Lower leg skin (tissue), 4 donors: ENCODE data around the gene OGFR. TPM values are rescaled to one million over a fixed set of nuclear protein-coding genes. Genes with fewer than 3 reads are reported as not detected.

ENCODE experiments used
- DNase-seq, 2 donors: peaks; one replicate each; pipeline ENCODE4 v3.0.0-alpha.2; 2019; ENCODE audit warnings: low spot score in 2 of 2
- H3K4me3 ChIP-seq: fragments of 200-600 bp; sonication (generic); 2 replicates; pipeline ENCODE4 v1.5.1; 2017; ENCODE audit warnings: mild to moderate bottlenecking, low read depth; ENCODE audit not compliant: poor library complexity, severe bottlenecking
- POLR2A ChIP-seq, 2 donors: fragments of 450-650 bp; IDR thresholded peaks; one replicate each; pipeline ENCODE4 v1.6.1; 2016 to 2017; ENCODE audit warnings: antibody characterized with exemption in 2 of 2, mild to moderate bottlenecking in 1 of 2, moderate library complexity in 1 of 2
- WGBS, 2 donors: methylation state at CpG; one replicate each; pipeline ENCODE4 v1.1.5; 2018; 5-methylcytosine and 5-hydroxymethylcytosine counted together
- intact Hi-C: fragments of 100-400 bp; cut with DNase I; formaldehyde crosslinking; loops from one replicate; pipeline ENCODE4 v1.15.0; 2023; ENCODE audit warnings: low total_unique reads
- total RNA-seq, 4 donors: library from RNA; depleted of rRNA; stranded (reverse); fragments of >200 nt; gene quantifications; one replicate each; pipeline ENCODE4 v1.1.0, GENCODE V29; 2016
- TF ChIP-seq, protein P1 (sequence below), 3 donors: fragments of 450-650 bp; IDR thresholded peaks; one replicate each; pipeline ENCODE4 v1.5.1; 2016; ENCODE audit warnings: antibody characterized with exemption in 3 of 3, mild to moderate bottlenecking in 3 of 3, moderate library complexity in 2 of 3

Gene OGFR
- total RNA-seq, 4 donors from 2014 or later = 50.3 to 76.9 (median 58.5) TPM

DNA sequence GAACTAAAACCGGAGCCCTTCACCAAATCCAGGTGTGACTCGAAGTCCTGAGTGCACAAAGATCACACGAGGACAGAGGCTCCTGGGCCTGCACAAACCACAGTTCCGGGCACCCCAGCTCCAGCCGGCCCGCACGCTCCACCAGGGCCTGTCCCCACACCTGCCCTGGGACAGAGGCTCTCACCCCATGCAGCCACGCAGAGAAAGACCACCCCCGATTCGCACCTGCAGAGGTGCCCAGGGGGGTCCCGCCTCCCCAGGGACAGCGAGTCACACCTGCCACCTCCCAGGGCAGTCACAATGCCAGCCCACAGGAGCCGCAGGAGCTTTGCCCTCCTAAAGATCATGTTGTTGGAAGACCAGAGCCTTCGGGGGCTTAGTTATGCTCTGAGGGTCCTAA, 33.7 kb upstream of the OGFR start:
- WGBS, 2 donors = 72 to 76% methylated on average over 12 to 14 of the region's 14 CpGs
- TF ChIP-seq POLR2A (IDR thresholded peaks at IDR 0.05) = no peak
- TF ChIP-seq, protein P1, sequence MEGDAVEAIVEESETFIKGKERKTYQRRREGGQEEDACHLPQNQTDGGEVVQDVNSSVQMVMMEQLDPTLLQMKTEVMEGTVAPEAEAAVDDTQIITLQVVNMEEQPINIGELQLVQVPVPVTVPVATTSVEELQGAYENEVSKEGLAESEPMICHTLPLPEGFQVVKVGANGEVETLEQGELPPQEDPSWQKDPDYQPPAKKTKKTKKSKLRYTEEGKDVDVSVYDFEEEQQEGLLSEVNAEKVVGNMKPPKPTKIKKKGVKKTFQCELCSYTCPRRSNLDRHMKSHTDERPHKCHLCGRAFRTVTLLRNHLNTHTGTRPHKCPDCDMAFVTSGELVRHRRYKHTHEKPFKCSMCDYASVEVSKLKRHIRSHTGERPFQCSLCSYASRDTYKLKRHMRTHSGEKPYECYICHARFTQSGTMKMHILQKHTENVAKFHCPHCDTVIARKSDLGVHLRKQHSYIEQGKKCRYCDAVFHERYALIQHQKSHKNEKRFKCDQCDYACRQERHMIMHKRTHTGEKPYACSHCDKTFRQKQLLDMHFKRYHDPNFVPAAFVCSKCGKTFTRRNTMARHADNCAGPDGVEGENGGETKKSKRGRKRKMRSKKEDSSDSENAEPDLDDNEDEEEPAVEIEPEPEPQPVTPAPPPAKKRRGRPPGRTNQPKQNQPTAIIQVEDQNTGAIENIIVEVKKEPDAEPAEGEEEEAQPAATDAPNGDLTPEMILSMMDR (IDR thresholded peaks at IDR 0.05) = no peak
- no peak overlapping the region for H3K4me3 ChIP-seq
- intact Hi-C loops = no loop called here
- DNase-seq = no peak

DNA sequence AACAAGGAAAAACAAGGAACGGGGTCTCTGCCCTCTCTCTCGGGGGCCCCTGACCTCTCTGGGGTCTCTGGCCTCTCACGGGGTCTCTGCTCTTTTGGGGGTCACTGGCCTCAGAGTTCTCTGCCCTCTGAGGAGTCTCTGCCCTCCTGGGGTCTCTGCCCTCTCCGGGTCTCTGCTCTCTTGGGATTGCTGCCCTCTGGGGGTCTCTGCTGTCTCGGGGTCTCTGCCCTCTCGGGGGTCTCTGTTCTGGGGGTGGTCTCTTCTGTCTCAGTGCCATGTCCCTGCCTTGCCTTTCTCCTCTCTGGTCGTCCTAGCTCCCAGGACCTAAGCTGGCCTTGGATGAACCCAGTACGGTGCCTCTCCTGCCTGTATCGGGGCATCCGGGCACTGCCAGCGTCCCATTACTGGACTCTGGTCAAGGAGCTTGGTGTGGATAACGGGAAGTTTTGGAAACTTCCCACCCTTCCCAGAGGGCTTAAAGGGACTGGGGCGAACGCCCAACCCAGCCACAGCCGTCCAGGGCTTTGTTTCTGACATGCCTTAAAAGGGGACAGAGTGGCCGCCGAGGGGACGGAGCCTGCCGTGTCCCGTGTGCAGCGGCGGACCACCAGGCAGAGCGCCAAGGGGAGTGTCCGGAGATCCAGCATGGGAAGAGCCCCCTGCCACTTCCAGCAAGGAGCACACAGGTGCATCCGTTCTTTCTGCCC, 33.1 kb upstream of the OGFR start:
- no peak for TF ChIP-seq POLR2A (IDR thresholded peaks at IDR 0.05)
- TF ChIP-seq, protein P1 (IDR thresholded peaks at IDR 0.05) = no peak
- no peak overlapping the region for H3K4me3 ChIP-seq
- WGBS, 2 donors = 72 to 78% methylated on average over 25 of the region's 25 CpGs
- intact Hi-C loops = no loop called here
- no peak for DNase-seq

GRCh38 chr20:62772103-62772611, 32.5 kb upstream of the OGFR start:
- no peak for DNase-seq
- intact Hi-C loops = no loop called here
- 90 to 93% methylated on average over 23 of the region's 23 CpGs for WGBS, 2 donors

GRCh38 chr20:62772619-62772989, 32.0 kb upstream of the OGFR start:
- no peak for DNase-seq
- 53% methylated on average over 11 of the region's 11 CpGs for WGBS, 2 donors
- no peak overlapping the region for H3K4me3 ChIP-seq
- no peak for TF ChIP-seq POLR2A (IDR thresholded peaks at IDR 0.05)
- TF ChIP-seq, protein P1 (IDR thresholded peaks at IDR 0.05) = no peak
- intact Hi-C loops = no loop called here

More at GRCh38 chr20:62772103-62772611, 32.5 kb upstream of the OGFR start:
- no peak overlapping the region for H3K4me3 ChIP-seq
- no peak for TF ChIP-seq POLR2A (IDR thresholded peaks at IDR 0.05)
- TF ChIP-seq, protein P1 (IDR thresholded peaks at IDR 0.05) = no peak

DNA sequence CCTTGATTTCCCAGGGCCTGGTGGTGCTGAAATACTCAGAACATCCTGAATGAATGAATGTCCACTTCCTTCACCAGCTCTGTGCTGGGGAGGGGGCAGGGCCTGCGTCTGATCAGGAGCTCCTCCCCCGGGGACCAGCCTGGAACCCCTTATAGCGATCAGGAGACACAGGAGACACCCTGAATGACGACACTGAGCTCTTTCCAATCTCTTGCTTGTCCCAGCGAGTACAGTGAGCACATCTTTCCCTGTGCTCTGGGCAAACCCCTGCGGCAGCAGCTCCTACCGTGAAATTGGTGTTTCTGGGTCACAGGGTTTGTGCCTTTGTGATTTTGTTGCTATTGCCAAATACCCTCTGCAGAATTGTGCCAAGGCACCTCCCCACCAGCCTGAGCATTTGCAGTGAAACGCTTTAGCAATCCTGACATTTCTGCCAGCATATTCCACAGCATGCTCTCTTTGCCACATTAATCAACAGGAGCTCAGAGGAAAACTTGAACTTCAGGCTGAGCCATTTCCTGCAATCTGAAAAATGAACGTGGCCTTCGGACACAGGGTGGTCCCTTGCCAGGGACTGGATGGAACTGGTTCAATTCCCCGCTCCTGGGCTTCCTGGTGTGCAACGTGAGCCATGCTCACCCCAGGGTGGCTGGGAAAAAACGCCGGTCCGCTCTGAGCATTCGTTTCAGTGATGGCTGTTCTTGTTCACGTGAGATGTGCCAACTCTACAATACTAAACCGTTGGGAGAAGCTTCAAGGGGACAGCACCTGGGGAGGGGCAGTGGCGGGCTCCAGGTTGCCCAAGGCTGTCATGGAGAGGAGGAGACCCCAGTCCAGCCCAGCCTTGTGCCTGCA, 31.4 kb upstream of the OGFR start:
- intact Hi-C loops = no loop called here
- DNase-seq = no peak
- H3K4me3 ChIP-seq = no peak overlapping the region
- 21 to 24% methylated on average over 17 to 19 of the region's 19 CpGs for WGBS, 2 donors
- TF ChIP-seq, protein P1 (IDR thresholded peaks at IDR 0.05) = no peak
- TF ChIP-seq POLR2A (IDR thresholded peaks at IDR 0.05) = no peak
